ENCODE measurements around the gene SHOC2.

DNA sequence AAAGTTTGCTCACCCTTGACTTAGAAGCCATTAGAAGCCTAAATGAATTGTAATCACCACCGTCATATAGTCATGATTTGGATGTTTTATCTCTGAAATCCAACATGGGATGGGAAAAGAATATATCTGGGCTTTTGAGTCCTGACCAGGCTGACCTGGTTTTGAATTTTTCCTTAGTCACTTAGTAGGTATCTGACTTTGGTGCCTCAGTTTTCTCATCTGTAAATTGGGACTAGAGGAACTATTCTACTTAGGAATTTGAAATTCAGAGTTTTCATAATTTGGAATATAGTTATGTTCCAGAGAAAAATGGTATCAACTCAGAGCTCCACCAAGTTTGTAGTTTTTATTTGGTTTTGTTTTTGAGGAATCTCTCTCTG lies 40.9 kb downstream of the SHOC2 start:
- no peak for TF ChIP-seq RBM14 (IDR thresholded peaks at IDR 0.05; ENCODE audit: borderline replicate concordance, insufficient read depth, low read depth, low read length)
- no peak for TF ChIP-seq POLR2A (conservative IDR thresholded peaks at IDR 0.05)

Measured in K562 (cell line).